Mesenchymal stem cell (in vitro differentiated cells and primary cell): Measurements from ENCODE around the gene ACAP3.
A peak's percentile ranks its signal among the peaks of the same experiment; 100 is the strongest.

ENCODE experiments used
- DNase-seq: peaks from one replicate; pipeline ENCODE4 v3.0.0-alpha.2; 2013
- H2AFZ ChIP-seq: one replicate; pipeline ENCODE4 v1.6.1; 2013; ENCODE audit warnings: low read depth, mild to moderate bottlenecking, control low read depth, inconsistent platforms, low read length, moderate library complexity
- H2AK5ac ChIP-seq: 2 replicates; pipeline ENCODE4 v1.6.1; 2013; ENCODE audit warnings: low read length, moderate library complexity, mild to moderate bottlenecking, inconsistent platforms; ENCODE audit not compliant: severe bottlenecking
- H2BK120ac ChIP-seq: one replicate; pipeline ENCODE4 v1.6.1; 2013; ENCODE audit warnings: low read depth, mild to moderate bottlenecking, inconsistent platforms, low read length, moderate library complexity
- H2BK12ac ChIP-seq, 2 experiments: one replicate each; pipeline ENCODE4 v1.6.1; 2013; ENCODE audit warnings: inconsistent platforms in 2 of 2, low read length in 2 of 2, mild to moderate bottlenecking in 2 of 2, moderate library complexity in 2 of 2, control low read depth in 1 of 2
- H2BK15ac ChIP-seq: one replicate; pipeline ENCODE4 v1.6.1; 2013; ENCODE audit warnings: mild to moderate bottlenecking, low read depth, inconsistent platforms; ENCODE audit not compliant: poor library complexity, severe bottlenecking
- H2BK5ac ChIP-seq: 2 replicates; pipeline ENCODE4 v1.6.1; 2013; ENCODE audit warnings: low read depth, mild to moderate bottlenecking, low read length, control low read depth, inconsistent platforms; ENCODE audit not compliant: poor library complexity, severe bottlenecking
- H3K14ac ChIP-seq, 2 experiments: one replicate each; pipeline ENCODE4 v1.6.1; 2013; ENCODE audit warnings: inconsistent platforms in 2 of 2, low read length in 2 of 2, control low read depth in 1 of 2, mild to moderate bottlenecking in 1 of 2, moderate library complexity in 1 of 2
- H3K18ac ChIP-seq, 2 experiments: one replicate each; pipeline ENCODE4 v1.6.1; 2013; ENCODE audit warnings: inconsistent platforms in 2 of 2, low read length in 2 of 2, control low read depth in 1 of 2, low read depth in 1 of 2, mild to moderate bottlenecking in 1 of 2
- H3K23ac ChIP-seq, 2 experiments: one replicate each; pipeline ENCODE4 v1.6.1; 2013; ENCODE audit warnings: inconsistent platforms in 2 of 2, low read length in 2 of 2, mild to moderate bottlenecking in 2 of 2, moderate library complexity in 2 of 2, control low read depth in 1 of 2
- H3K27ac ChIP-seq: 2 replicates; pipeline ENCODE4 v1.5.1; 2013; ENCODE audit warnings: mild to moderate bottlenecking, moderate library complexity, low read length, control low read depth, inconsistent platforms; ENCODE audit not compliant: poor library complexity, severe bottlenecking
- H3K27me3 ChIP-seq, 2 experiments: 2 replicates each; pipeline versions ENCODE4 v1.6.1 to v1.7.0; 2013; ENCODE audit warnings: low read length in 2 of 2, mild to moderate bottlenecking in 2 of 2, moderate library complexity in 2 of 2, control low read depth in 1 of 2, inconsistent platforms in 1 of 2; ENCODE audit not compliant: control insufficient read depth in 1 of 2, insufficient read depth in 1 of 2
- H3K36me3 ChIP-seq, 2 experiments: 2 replicates each; pipeline versions ENCODE4 v1.6.1 to v1.7.0; 2013; ENCODE audit warnings: low read length in 2 of 2, control low read depth in 1 of 2, inconsistent platforms in 1 of 2, low read depth in 1 of 2, mild to moderate bottlenecking in 1 of 2; ENCODE audit not compliant: insufficient read depth in 2 of 2, control insufficient read depth in 1 of 2
- H3K4ac ChIP-seq, 2 experiments: one replicate each; pipeline ENCODE4 v1.6.1; 2013; ENCODE audit warnings: inconsistent platforms in 2 of 2, low read length in 2 of 2, mild to moderate bottlenecking in 2 of 2, moderate library complexity in 2 of 2, control low read depth in 1 of 2, low read depth in 1 of 2
- H3K4me1 ChIP-seq: 2 replicates; pipeline ENCODE4 v1.6.1; 2013; ENCODE audit warnings: low read depth, low read length, control low read depth; ENCODE audit not compliant: control insufficient read depth, insufficient read depth
- H3K4me2 ChIP-seq: 2 replicates; pipeline ENCODE4 v1.6.1; 2013; ENCODE audit warnings: low read length, mild to moderate bottlenecking, inconsistent platforms; ENCODE audit not compliant: poor library complexity, severe bottlenecking
- H3K4me3 ChIP-seq, 2 experiments: 2 replicates each; pipeline versions ENCODE4 v1.5.1 to v1.7.0; 2013; ENCODE audit warnings: low read length in 2 of 2, mild to moderate bottlenecking in 2 of 2, control low read depth in 1 of 2, low read depth in 1 of 2; ENCODE audit not compliant: insufficient read depth in 1 of 2
- H3K79me1 ChIP-seq: replicated peaks from 2 replicates; pipeline ENCODE4 v1.6.1; 2013; ENCODE audit warnings: mild to moderate bottlenecking, control low read depth, low read length, inconsistent platforms; ENCODE audit not compliant: poor library complexity, severe bottlenecking
- H3K9ac ChIP-seq: 2 replicates; pipeline ENCODE4 v1.7.0; 2013; ENCODE audit warnings: mild to moderate bottlenecking, low read length, moderate library complexity
- H3K9me3 ChIP-seq: 2 replicates; pipeline ENCODE4 v1.7.0; 2013; ENCODE audit warnings: mild to moderate bottlenecking, low read length; ENCODE audit not compliant: control insufficient read depth
- H4K8ac ChIP-seq: one replicate; pipeline ENCODE4 v1.6.1; 2013; ENCODE audit warnings: inconsistent platforms, mild to moderate bottlenecking, low read length, moderate library complexity
- H4K91ac ChIP-seq: one replicate; pipeline ENCODE4 v1.6.1; 2013; ENCODE audit warnings: mild to moderate bottlenecking, low read length, inconsistent platforms
- WGBS: methylation state at CpG from one replicate; pipeline ENCODE4 v1.1.7; 2013; ENCODE audit warnings: mixed read lengths; 5-methylcytosine and 5-hydroxymethylcytosine counted together

Gene ACAP3

DNA sequence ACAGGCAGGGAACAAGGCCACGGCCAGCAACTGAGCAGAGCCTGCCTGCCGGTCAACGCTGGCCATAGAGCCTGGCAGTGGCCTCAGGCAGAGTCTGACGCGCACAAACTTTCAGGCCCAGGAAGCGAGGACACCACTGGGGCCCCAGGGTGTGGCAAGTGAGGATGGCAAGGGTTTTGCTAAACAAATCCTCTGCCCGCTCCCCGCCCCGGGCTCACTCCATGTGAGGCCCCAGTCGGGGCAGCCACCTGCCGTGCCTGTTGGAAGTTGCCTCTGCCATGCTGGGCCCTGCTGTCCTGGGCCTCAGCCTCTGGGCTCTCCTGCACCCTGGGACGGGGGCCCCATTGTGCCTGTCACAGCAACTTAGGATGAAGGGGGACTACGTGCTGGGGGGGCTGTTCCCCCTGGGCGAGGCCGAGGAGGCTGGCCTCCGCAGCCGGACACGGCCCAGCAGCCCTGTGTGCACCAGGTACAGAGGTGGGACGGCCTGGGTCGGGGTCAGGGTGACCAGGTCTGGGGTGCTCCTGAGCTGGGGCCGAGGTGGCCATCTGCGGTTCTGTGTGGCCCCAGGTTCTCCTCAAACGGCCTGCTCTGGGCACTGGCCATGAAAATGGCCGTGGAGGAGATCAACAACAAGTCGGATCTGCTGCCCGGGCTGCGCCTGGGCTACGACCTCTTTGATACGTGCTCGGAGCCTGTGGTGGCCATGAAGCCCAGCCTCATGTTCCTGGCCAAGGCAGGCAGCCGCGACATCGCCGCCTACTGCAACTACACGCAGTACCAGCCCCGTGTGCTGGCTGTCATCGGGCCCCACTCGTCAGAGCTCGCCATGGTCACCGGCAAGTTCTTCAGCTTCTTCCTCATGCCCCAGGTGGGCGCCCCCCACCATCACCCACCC, 23.6 kb upstream of the ACAP3 start, which contains the start of gene TAS1R3:
TAS1R3 (plus strand) TSS at position 213 of the 898 bp plus-strand sequence; CDS start at position 279, 66 bp downstream.
- no peak for DNase-seq
- Histone ChIP-seq H3K36me3 (peaks cover 12 to 88% of the 10 kb centered on the region in 2 experiments), H3K27me3 (no peaks in the 10 kb centered on the region), H2BK15ac (no peak within 1 kb of the TSS), H3K4me2 (peak within 1 kb of the TSS; percentile 6), H3K4ac (no peak within 1 kb of the TSS), H3K14ac (no peak within 1 kb of the TSS), H3K23ac (no peak within 1 kb of the TSS), H2AK5ac (no peak within 1 kb of the TSS), H3K79me1 (peaks cover 14% of the 10 kb centered on the region), H4K91ac (peak within 1 kb of the TSS; percentile 18), H2BK12ac (peak within 1 kb of the TSS in 1 of 2 experiments; percentile 8), H3K18ac (peak within 1 kb of the TSS in 1 of 2 experiments; percentile 28), H3K4me3 (peak within 1 kb of the TSS in 1 of 2 experiments; percentile 30), H2BK5ac (no peak within 1 kb of the TSS), H4K8ac (peak within 1 kb of the TSS; percentile 32), H2AFZ (no peak within 1 kb of the TSS), H3K4me1 (peaks cover 37% of the 10 kb centered on the region), H3K9ac (peak within 1 kb of the TSS; percentile 65), H3K9me3 (no peaks in the 10 kb centered on the region), H3K27ac (no peak within 1 kb of the TSS), H2BK120ac (no peak within 1 kb of the TSS)
- WGBS, result 88% methylated on average over 41 of the region's 41 CpGs

DNA sequence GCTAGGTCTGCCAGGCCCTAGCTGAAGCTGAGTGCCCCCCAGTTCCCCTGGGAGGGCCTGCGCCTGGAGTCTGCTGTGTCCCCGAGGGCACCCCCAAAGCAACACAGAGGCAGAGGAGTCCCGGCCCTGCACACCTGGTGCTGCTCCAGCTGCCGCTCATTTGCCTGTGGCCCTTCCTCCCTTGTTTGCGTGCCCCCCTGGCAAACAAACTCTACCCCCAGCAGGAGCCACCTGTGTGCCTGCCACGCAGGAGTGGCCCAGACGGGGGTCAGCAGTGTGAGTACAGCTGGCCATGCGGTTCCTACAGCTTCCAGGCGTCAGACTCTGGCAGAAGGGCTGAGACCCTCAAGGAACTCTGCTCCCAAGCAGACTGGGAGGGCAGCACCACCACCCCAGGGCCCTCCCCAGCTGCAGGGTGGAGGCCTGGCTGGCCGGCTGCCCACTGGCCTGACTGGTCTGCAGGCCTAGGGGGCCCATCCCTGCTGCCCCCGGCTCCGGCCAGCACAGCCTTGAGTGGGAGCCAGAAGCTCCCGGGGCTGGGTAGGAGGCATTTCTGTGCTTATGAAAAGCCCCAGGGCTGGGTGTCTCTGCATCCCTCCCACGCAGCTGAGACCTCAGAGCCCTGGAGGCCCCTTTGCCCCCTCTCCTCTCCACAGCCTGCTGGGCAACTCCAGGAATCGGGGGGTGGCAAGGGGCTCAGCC, 22.8 kb upstream of the ACAP3 start:
- peaks cover 12 to 84% of the 10 kb centered on the region in 2 experiments for H3K36me3 ChIP-seq
- peak overlapping the region; percentile 6 for H3K4me2 ChIP-seq
- no peak overlapping the region for H2AFZ ChIP-seq
- H4K8ac ChIP-seq, result peak overlapping the region; percentile 32
- no peak overlapping the region for H3K4me3 ChIP-seq
- H2BK5ac ChIP-seq, result no peak overlapping the region
- H4K91ac ChIP-seq, result peak overlapping the region; percentile 18
- H3K4ac ChIP-seq, result no peak overlapping the region
- H3K14ac ChIP-seq, result no peak overlapping the region
- peaks cover 13% of the 10 kb centered on the region for H3K79me1 ChIP-seq
- no peak overlapping the region for H2BK120ac ChIP-seq
- H3K9ac ChIP-seq, result peak overlapping the region; percentile 65
- H3K9me3 ChIP-seq, result no peaks in the 10 kb centered on the region
- H2BK12ac ChIP-seq, result no peak overlapping the region
- no peak overlapping the region for H2BK15ac ChIP-seq
- no peak overlapping the region for H3K27ac ChIP-seq
- DNase-seq, result no peak
- 87% methylated on average over 15 of the region's 15 CpGs for WGBS
- H2AK5ac ChIP-seq, result no peak overlapping the region
- no peaks in the 10 kb centered on the region for H3K27me3 ChIP-seq
- H3K18ac ChIP-seq, result peak overlapping the region in 1 of 2 experiments; percentile 28
- H3K4me1 ChIP-seq, result peaks cover 44% of the 10 kb centered on the region
- H3K23ac ChIP-seq, result no peak overlapping the region

DNA sequence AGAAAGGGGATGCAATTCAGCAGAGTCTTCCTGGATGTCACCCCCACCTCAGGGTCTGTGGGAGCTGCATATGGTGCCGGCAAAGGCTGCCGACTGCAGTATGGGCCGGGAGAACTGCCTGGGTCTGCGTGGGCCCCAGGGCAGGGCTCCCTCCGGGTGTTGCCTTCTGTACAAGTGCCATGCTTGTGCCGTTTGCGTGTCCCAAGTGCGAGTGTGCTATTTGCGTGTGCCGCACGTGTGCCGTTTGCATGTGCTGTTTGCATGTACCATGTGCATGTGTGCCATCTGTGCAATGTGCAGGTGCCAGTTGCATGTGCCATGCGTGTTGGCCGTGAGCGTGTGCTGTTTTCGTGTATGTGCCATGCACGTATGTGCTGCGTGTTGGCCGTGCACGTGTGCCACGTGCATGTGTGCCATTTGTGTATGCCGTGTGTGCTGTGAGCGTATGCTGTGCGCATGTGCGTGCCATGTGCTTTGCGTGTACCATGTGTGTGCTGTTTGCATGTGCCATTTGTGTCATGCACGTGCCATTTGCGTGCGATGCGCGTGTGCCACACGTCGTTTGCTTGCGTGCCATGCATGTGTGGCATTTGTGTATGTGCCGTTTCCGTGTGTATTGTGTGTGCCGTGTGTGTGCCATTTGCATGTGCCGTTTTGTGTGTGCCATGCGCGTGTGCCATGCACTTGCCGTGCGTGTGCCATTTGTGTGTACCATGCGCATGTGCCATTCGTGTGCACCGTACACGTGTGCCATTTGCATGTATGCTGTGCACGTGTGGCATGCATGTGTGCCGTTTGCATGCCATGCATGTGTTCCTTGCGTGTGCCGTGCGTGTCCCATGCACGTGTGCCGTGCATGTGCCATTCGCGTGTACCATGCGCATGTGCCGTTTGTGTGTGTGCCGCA, 21.8 kb upstream of the ACAP3 start:
- no peak overlapping the region for H3K27ac ChIP-seq
- no peak overlapping the region for H3K4ac ChIP-seq
- peak overlapping the region; percentile 83 for H4K91ac ChIP-seq
- H3K36me3 ChIP-seq, result peaks cover 12 to 74% of the 10 kb centered on the region in 2 experiments
- no peaks in the 10 kb centered on the region for H3K27me3 ChIP-seq
- no peak overlapping the region for H2BK12ac ChIP-seq
- no peak overlapping the region for H3K4me2 ChIP-seq
- DNase-seq, result no peak
- H3K9me3 ChIP-seq, result no peaks in the 10 kb centered on the region
- H4K8ac ChIP-seq, result peak overlapping the region; percentile 24
- H2AK5ac ChIP-seq, result no peak overlapping the region
- no peak overlapping the region for H2BK5ac ChIP-seq
- H3K23ac ChIP-seq, result no peak overlapping the region
- peak overlapping the region in 1 of 2 experiments; percentile 37 for H3K14ac ChIP-seq
- no peak overlapping the region for H3K9ac ChIP-seq
- H2BK15ac ChIP-seq, result no peak overlapping the region
- H3K4me1 ChIP-seq, result peaks cover 51% of the 10 kb centered on the region
- no peak overlapping the region for H3K18ac ChIP-seq
- no peak overlapping the region for H2BK120ac ChIP-seq
- no peak overlapping the region for H2AFZ ChIP-seq
- peaks cover 13% of the 10 kb centered on the region for H3K79me1 ChIP-seq
- WGBS, result 96% methylated on average over 58 of the region's 58 CpGs
- H3K4me3 ChIP-seq, result peak overlapping the region in 1 of 2 experiments; percentile 30
